NCI-H2029 treated with DMSO at 0.1 percent for 48 hours (cell line): ENCODE data around the gene NOTUM.
A peak's percentile ranks its signal among the peaks of the same experiment; 100 is the strongest.
"Not testable (repeated sequence)": the region's sequence is repeated elsewhere in the genome, so short reads cannot be mapped to it uniquely, and the experiment has no call there.

Experiments
- DNase-seq: peaks from one replicate; lab custom pipeline; 2025; lab: John Stamatoyannopoulos, UW

The NOTUM gene

GRCh38 chr17:81923302-81924260, 37.4 kb downstream of the NOTUM start:
- no peak for DNase-seq

- no peak for DNase-seq
Observed at GRCh38 chr17:81922566-81923301, 38.3 kb downstream of the NOTUM start.

- no peak for DNase-seq
Observed at GRCh38 chr17:81921996-81922565, 38.9 kb downstream of the NOTUM start.

- no peak for DNase-seq
Observed at GRCh38 chr17:81921537-81921862, 39.5 kb downstream of the NOTUM start.

GRCh38 chr17:81920612-81921536, 40.1 kb downstream of the NOTUM start:
- DNase-seq: no peak

- no peak for DNase-seq
Observed at GRCh38 chr17:81918832-81919545, 42.0 kb downstream of the NOTUM start.

- not testable (repeated sequence) for DNase-seq
Observed at GRCh38 chr17:81918333-81918669, 42.7 kb downstream of the NOTUM start.

GRCh38 chr17:81917565-81918332, 43.2 kb downstream of the NOTUM start, which contains the start of gene SIRT7:
TSS of gene SIRT7 (minus strand) at chr17:81918176. CDS start at chr17:81918131, 45 bp downstream.
- peak; percentile 20 for DNase-seq

- no peak for DNase-seq
Observed at GRCh38 chr17:81916234-81917001, 44.6 kb downstream of the NOTUM start.

GRCh38 chr17:81915331-81915730, 45.7 kb downstream of the NOTUM start:
- DNase-seq: no peak

- DNase-seq: no peak
Observed at GRCh38 chr17:81914103-81914850, 46.7 kb downstream of the NOTUM start.

- no peak for DNase-seq
Observed at GRCh38 chr17:81913394-81914102, 47.4 kb downstream of the NOTUM start.

- no peak for DNase-seq
Observed at GRCh38 chr17:81912441-81913309, 48.3 kb downstream of the NOTUM start.

- no peak for DNase-seq
Observed at GRCh38 chr17:81911969-81912368, 49.0 kb downstream of the NOTUM start.

GRCh38 chr17:81911277-81911961, 49.6 kb downstream of the NOTUM start, which contains the start of gene PCYT2:
TSS of gene PCYT2 (minus strand) at chr17:81911399. CDS start at chr17:81911355, 44 bp downstream.
- DNase-seq: peak; percentile 24

GRCh38 chr17:81910840-81911276, 50.1 kb downstream of the NOTUM start:
- DNase-seq: no peak
